ENCODE results near the gene SLC7A8. TPM values are rescaled to one million over a fixed set of nuclear protein-coding genes. Genes with fewer than 3 reads are reported as not detected.

Gene SLC7A8
- total RNA-seq, 1 experiment from 2014 or later = 0.90 TPM

GRCh38 chr14:23124337-23124954 is 59.0 kb downstream of the SLC7A8 start:
- ChIA-PET POLR2A (no interaction called here), CTCF (no interaction called here)
- no peak for ATAC-seq
- H3K27me3 ChIP-seq (ENCODE audit: control insufficient read depth, insufficient read depth, low read length) = no peaks in the 10 kb centered on the region; the same call in 1 of the 2 replicates
- H3K36me3 ChIP-seq (ENCODE audit: control insufficient read depth, insufficient read depth, low read length) = no peaks in the 10 kb centered on the region
- H3K9me3 ChIP-seq (ENCODE audit: control insufficient read depth, insufficient read depth, low read depth, low read length) = no peaks in the 10 kb centered on the region
- H3K27ac ChIP-seq (ENCODE audit: low read length) = no peak overlapping the region
- intact Hi-C loops (cut with micrococcal nuclease; ENCODE audit: unreplicated experiment) = no loop called here
- no peak for TF ChIP-seq TCF7L2 (IDR thresholded peaks at IDR 0.05; ENCODE audit: low read depth, low read length)
- no peak for TF ChIP-seq SIN3A (IDR thresholded peaks at IDR 0.05; ENCODE audit: borderline replicate concordance, insufficient read depth, low read depth, low read length)
- TF ChIP-seq POLR2AphosphoS5 (IDR thresholded peaks at IDR 0.05; ENCODE audit: low read depth, low read length) = no peak
- in situ Hi-C loops (cut with HindIII; ENCODE audit: low pct_unique_long_range_greater_than_20kb, low sequenced_read_pairs) = no loop called here
- H3K4me3 ChIP-seq (ENCODE audit: low read depth in 2 of 2, low read length in 2 of 2) = no peak overlapping the region
- no peak for DNase-seq (ENCODE audit: low read depth, low spot score)
- no peaks in the 10 kb centered on the region for H3K4me1 ChIP-seq (ENCODE audit: control insufficient read depth, insufficient read depth, low read length)
- BruUV-seq (replicated peaks) = no TSS peak

GRCh38 chr14:23123419-23123818 is 60.0 kb downstream of the SLC7A8 start:
- no peak overlapping the region for H3K27ac ChIP-seq (ENCODE audit: low read length)
- H3K27me3 ChIP-seq (ENCODE audit: control insufficient read depth, insufficient read depth, low read length) = no peaks in the 10 kb centered on the region
- ATAC-seq (no peak), DNase-seq (ENCODE audit: low read depth, low spot score) (no peak)
- no TSS peak for BruUV-seq (replicated peaks)
- ChIA-PET CTCF (interaction anchor here (0.6 kb wide), 1 partner anchor 66 kb away, joined by 4 read pairs; no protein-coding TSS in a partner anchor), POLR2A (no interaction called here)
- no peak for TF ChIP-seq POLR2AphosphoS5 (IDR thresholded peaks at IDR 0.05; ENCODE audit: low read depth, low read length)
- TF ChIP-seq TCF7L2 (IDR thresholded peaks at IDR 0.05; ENCODE audit: low read depth, low read length) = no peak
- no peak for TF ChIP-seq SIN3A (IDR thresholded peaks at IDR 0.05; ENCODE audit: borderline replicate concordance, insufficient read depth, low read depth, low read length)
- no peak for TF ChIP-seq REST (IDR thresholded peaks at IDR 0.05; ENCODE audit: insufficient read depth in 1 of 2, low read depth in 2 of 2, low read length in 1 of 2)
- TF ChIP-seq CTCF (IDR thresholded peaks at IDR 0.05) = no peak
- intact Hi-C loops (cut with micrococcal nuclease; ENCODE audit: unreplicated experiment) (no loop called here), in situ Hi-C loops (cut with HindIII; ENCODE audit: low pct_unique_long_range_greater_than_20kb, low sequenced_read_pairs) (no loop called here)
- no peaks in the 10 kb centered on the region for H3K36me3 ChIP-seq (ENCODE audit: control insufficient read depth, insufficient read depth, low read length)
- H3K4me3 ChIP-seq (ENCODE audit: low read depth in 2 of 2, low read length in 2 of 2) = no peak overlapping the region
- no peaks in the 10 kb centered on the region for H3K4me1 ChIP-seq (ENCODE audit: control insufficient read depth, insufficient read depth, low read length)
- H3K9me3 ChIP-seq (ENCODE audit: control insufficient read depth, insufficient read depth, low read depth, low read length) = no peaks in the 10 kb centered on the region

GRCh38 chr14:23122086-23122485 is 61.4 kb downstream of the SLC7A8 start:
- H3K27ac ChIP-seq (ENCODE audit: low read length) = no peak overlapping the region
- in situ Hi-C loops (cut with HindIII; ENCODE audit: low pct_unique_long_range_greater_than_20kb, low sequenced_read_pairs) = no loop called here
- no peaks in the 10 kb centered on the region for H3K27me3 ChIP-seq (ENCODE audit: control insufficient read depth, insufficient read depth, low read length)
- POLR2A ChIA-PET = no interaction called here
- H3K4me3 ChIP-seq (ENCODE audit: low read depth in 2 of 2, low read length in 2 of 2) = no peak overlapping the region
- intact Hi-C loops (cut with micrococcal nuclease; ENCODE audit: unreplicated experiment) = no loop called here
- CTCF ChIA-PET = interaction anchor here (0.8 to 3.2 kb wide), 2 partner anchors 65 to 68 kb away, joined by 3 to 30 read pairs; no protein-coding TSS in a partner anchor
- no peaks in the 10 kb centered on the region for H3K36me3 ChIP-seq (ENCODE audit: control insufficient read depth, insufficient read depth, low read length)
- no peak for TF ChIP-seq POLR2AphosphoS5 (IDR thresholded peaks at IDR 0.05; ENCODE audit: low read depth, low read length)
- TF ChIP-seq CTCF (IDR thresholded peaks at IDR 0.05) = no peak
- TF ChIP-seq TCF7L2 (IDR thresholded peaks at IDR 0.05; ENCODE audit: low read depth, low read length) = no peak
- TF ChIP-seq REST (IDR thresholded peaks at IDR 0.05; ENCODE audit: insufficient read depth in 1 of 2, low read depth in 2 of 2, low read length in 1 of 2) = no peak
- TF ChIP-seq SIN3A (IDR thresholded peaks at IDR 0.05; ENCODE audit: borderline replicate concordance, insufficient read depth, low read depth, low read length) = no peak
- BruUV-seq (replicated peaks) = no TSS peak
- no peak for DNase-seq (ENCODE audit: low read depth, low spot score)
- no peak for ATAC-seq
- no peaks in the 10 kb centered on the region for H3K4me1 ChIP-seq (ENCODE audit: control insufficient read depth, insufficient read depth, low read length)
- no peaks in the 10 kb centered on the region for H3K9me3 ChIP-seq (ENCODE audit: control insufficient read depth, insufficient read depth, low read depth, low read length)
